Activated CD8-positive, alpha-beta memory T cell treated with anti-CD3 and anti-CD28 coated beads, Interleukin-2, amount 50 U/mL, for 1 hour (primary cell): ENCODE data around the gene RNU6-9.

ENCODE experiments used
- DNase-seq: peaks from one replicate; pipeline ENCODE4 v3.0.0-alpha.2; 2020; ENCODE audit errors: extremely low read depth

RNU6-9 gene

GRCh38 chr19:861756-862580, 31.3 kb upstream of the RNU6-9 start:
- peak; percentile 36 for DNase-seq

- peak; percentile 37 for DNase-seq
Observed at GRCh38 chr19:862581-863314, 30.5 kb upstream of the RNU6-9 start.

GRCh38 chr19:863315-863620, 30.0 kb upstream of the RNU6-9 start:
- DNase-seq, result no peak

GRCh38 chr19:866769-867300, 26.4 kb upstream of the RNU6-9 start:
- no peak for DNase-seq

- DNase-seq, result no peak
Observed at GRCh38 chr19:867301-867793, 25.9 kb upstream of the RNU6-9 start.

- DNase-seq, result no peak
Observed at GRCh38 chr19:867855-868457, 25.3 kb upstream of the RNU6-9 start.

- DNase-seq, result no peak
Observed at GRCh38 chr19:868458-869244, 24.6 kb upstream of the RNU6-9 start.

GRCh38 chr19:869245-870177, 23.8 kb upstream of the RNU6-9 start:
- DNase-seq, result no peak

GRCh38 chr19:870314-870713, 23.0 kb upstream of the RNU6-9 start:
- no peak for DNase-seq

GRCh38 chr19:870963-871401, 22.3 kb upstream of the RNU6-9 start:
- no peak for DNase-seq

- DNase-seq, result no peak
Observed at GRCh38 chr19:871446-872265, 21.6 kb upstream of the RNU6-9 start.

GRCh38 chr19:872266-872951, 20.9 kb upstream of the RNU6-9 start:
- DNase-seq, result peak; percentile 66

GRCh38 chr19:873084-873483, 20.2 kb upstream of the RNU6-9 start:
- peak; percentile 49 for DNase-seq

- no peak for DNase-seq
Observed at GRCh38 chr19:873561-874041, 19.7 kb upstream of the RNU6-9 start.

GRCh38 chr19:875265-875879, 17.9 kb upstream of the RNU6-9 start:
- DNase-seq, result no peak

- DNase-seq, result no peak
Observed at GRCh38 chr19:876089-876488, 17.2 kb upstream of the RNU6-9 start.

- DNase-seq, result no peak
Observed at GRCh38 chr19:876780-877314, 16.4 kb upstream of the RNU6-9 start.
